Skeletal muscle cell (primary cell): Measurements from ENCODE around the gene NCAM1.

ENCODE experiments used
- DNase-seq: peaks from one replicate; pipeline ENCODE4 v3.0.0-alpha.2; 2010; ENCODE audit warnings: low read depth
- H3K4me3 ChIP-seq: 2 replicates; pipeline ENCODE4 v1.5.1; 2011; ENCODE audit warnings: low read depth, mild to moderate bottlenecking, control low read depth, low read length, moderate library complexity

NCAM1 gene

DNA sequence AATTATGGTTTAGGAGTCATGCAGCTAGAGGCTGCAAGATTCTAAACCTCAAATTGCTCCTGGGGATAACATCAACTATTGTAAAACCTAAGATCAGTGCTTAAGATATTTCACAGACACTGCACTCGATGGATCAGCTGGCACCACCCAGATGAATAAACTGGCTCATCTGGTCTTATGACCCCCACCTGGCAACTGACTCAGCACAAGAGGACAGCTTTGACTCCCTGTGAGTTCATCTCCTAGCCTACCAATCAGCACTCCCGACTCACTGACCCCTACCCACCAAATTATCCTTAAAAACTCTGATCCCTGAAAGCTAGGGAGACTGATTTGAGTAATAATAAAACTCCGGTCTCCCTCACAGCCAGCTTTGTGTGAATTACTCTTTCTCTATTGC is 352.4 kb downstream of the NCAM1 start:
- no peak overlapping the region for H3K4me3 ChIP-seq
- no peak for DNase-seq

DNA sequence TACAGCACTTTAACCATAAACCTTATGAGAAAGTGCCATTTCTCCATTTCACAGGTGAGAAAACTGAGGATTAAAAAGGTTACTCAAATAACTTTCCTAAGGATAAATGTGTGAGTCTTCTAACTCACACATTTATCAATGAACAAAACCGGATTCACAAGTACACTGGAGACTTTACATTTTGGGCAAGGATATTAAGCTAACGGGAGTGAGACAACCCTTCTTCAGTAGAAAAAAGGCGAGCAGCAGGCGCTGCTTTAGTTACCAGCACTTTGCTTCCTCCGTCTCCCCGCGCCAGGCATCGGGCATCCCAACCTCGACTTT is 352.8 kb downstream of the NCAM1 start:
- peak overlapping the region; percentile 67 for H3K4me3 ChIP-seq
- no peak for DNase-seq

DNA sequence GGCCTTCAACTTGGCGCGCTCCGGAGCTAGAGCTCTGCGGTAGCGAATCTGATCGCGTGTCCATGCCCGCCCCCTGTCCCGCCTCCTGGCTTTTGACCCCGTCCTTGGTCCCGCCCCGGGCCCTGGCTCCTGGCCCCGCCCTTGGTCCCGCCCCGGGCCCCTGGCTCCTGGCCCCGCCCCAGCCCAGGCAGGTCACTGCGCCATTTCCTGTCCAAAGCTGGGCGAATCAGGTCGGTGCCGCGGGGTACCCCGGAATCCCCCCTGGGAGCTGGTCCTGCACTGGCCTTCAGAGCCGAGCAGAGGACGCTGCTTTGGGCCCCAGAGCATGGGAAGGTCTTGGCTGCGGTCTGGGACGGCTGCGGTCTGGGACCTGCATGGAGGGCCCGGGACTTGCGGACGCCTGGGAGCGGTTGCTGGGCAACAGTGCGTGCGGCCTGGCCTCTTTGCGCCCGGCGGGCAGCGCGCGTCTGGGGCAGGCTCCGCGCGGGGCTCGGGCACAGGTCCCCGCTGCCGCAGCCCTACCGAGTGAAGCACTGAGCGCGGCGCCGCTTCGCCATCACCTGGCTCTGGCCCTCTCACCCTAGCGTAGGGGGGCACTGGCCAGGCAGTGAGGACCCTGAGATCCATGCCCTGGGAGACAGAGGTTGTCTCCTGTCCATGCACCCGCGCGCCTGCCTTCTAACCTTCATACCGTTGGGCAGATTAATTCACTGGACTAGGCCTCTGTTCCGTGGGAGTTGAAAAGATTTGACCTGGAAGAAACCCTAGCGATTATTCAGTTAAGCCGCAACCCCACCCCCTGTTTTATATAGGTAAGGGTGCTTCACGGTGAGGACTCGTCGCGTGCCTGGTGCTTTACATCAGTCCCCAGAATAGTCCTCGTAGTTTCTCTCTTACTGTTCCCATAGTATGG is 353.4 kb downstream of the NCAM1 start, which contains the start of gene TTC12:
TTC12 (plus strand) TSS at position 195 of the 913 bp plus-strand sequence. CDS start 1,675 bp downstream, outside the sequence.
- DNase-seq, result peak; percentile 61

DNA sequence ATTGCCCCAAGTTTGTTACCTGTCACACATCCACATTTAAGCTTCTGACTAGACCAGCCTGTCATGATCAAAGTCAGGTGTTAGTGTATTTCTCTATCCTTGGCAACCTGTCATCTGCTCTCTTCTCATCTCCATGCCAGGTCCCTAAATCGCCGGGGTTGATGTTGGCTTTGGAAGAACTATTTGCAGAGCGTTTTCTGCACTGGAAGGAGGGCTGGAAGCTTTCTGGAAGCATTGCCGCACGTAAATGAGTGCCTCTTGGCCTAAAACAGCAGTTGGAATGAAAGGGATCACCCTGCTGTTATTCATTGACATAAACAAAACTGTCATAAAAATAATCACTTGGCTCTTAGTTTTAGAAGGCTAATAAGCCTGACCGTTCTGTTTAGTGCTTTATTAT is 354.6 kb downstream of the NCAM1 start:
- DNase-seq, result no peak
- no peak overlapping the region for H3K4me3 ChIP-seq

More for the DNA sequence above, 353.4 kb downstream of the NCAM1 start, which contains the start of gene TTC12:
- peak within 1 kb of the TSS; percentile 67 for H3K4me3 ChIP-seq

DNA sequence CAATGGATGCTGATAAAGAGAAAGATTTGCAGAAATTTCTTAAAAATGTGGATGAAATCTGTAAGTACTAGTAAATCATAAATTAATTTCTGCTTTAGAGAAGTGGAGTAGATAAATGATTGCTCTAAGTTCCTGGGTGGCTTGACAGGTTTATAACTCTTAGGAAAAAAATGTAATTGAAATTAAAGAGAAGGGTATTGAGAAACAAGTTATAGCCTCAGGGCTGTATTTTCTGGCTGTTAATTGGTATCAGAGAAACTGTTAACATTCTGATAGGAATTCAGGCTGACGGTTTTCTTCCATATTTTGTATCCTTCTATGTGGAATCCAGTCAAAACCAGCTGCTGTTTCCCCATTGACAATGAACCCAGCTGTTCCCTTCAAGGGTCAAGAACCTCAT is 355.0 kb downstream of the NCAM1 start:
- DNase-seq, result no peak
- H3K4me3 ChIP-seq, result no peak overlapping the region

DNA sequence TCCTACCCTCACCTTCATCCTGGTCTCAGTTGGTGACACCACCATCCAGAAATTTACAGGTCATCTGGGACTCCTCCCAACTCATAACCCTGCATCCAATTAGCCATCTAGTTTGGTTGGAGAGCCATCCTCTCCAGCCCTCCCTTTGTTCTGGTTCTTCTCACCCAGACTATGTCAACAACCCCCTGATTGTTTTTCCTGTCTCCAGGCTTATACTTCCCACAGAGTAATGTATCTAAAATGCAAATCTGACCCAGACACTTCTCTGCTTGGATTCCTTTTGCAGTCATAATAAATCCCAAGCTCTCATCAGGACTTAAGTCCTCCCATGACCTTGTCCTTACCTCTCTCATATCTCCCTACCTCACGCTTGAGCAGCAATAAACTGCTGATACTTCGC is 356.1 kb downstream of the NCAM1 start:
- no peak for DNase-seq
- no peak overlapping the region for H3K4me3 ChIP-seq

DNA sequence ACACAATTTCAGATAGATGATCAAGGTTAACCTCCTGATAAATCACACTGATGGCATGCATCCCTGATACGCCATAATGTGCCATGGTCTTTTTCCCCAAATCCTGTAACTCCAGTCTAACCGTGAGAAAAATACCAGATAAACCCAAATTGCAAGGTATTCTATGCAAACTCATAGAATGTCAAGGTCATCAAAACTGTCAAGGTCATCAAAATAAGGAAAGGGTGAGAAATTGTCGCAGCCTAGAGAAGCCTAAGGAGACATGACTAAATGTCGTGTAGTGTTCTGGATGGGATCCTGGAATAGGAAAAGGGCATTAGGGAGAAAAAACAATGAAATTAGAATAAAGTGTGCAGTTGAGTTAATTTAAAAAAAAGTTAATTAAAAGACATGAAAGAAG is 357.9 kb downstream of the NCAM1 start:
- H3K4me3 ChIP-seq, result no peak overlapping the region
- no peak for DNase-seq

DNA sequence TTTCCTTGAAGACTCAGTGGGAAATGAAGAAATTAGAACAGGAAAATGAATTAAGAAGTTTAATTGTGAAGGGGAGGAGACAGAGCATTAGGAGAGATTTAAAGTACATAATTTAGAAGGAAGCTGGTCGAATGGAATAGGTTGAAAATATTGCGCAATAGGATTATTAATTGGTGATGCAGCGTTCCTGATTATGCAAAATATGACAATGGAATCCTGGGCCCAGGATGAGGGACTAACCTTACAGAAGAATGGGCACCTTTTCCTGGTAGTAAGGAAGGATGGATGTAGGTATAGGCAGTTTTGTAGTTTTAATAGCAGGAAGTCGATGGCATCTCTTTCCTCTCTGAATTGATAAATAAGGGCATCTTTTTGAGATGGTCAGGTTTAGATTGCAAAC is 360.9 kb downstream of the NCAM1 start:
- H3K4me3 ChIP-seq, result no peak overlapping the region
- DNase-seq, result no peak

DNA sequence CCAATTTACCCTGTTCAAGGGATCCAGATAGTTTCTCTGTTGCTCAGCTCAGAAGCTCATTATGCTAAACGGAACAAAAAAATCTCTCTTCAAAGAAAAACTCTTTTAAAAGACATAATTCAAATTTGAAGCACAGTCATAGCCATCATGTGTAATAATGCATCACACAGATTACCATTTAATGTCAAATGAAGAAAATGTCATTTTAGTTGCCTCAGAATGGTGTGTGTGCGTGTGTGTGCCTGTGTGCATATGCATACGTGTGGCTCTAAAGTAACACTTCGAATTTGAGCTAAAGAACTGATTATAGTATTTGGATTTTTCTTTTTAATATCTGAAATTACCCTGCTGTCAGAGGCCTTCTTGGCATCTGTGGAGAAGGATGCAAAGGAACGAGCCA is 363.0 kb downstream of the NCAM1 start:
- H3K4me3 ChIP-seq, result no peak overlapping the region
- no peak for DNase-seq
